GM18861 (cell line): ENCODE measurements around the gene AIFM2.
"Not testable (repeated sequence)": the region's sequence is repeated elsewhere in the genome, so short reads cannot be mapped to it uniquely, and the experiment has no call there.

Experiments used
- ATAC-seq: cut with Tn5 transposase; IDR thresholded peaks from one replicate; pipeline ENCODE4 v1.9.1; 2021; ENCODE audit not compliant: unreplicated experiment

The AIFM2 gene

GRCh38 chr10:70096016-70096704 is 36.5 kb downstream of the AIFM2 start:
- ATAC-seq: no peak

- no peak for ATAC-seq
These were observed 38.4 kb downstream of the AIFM2 start for GRCh38 chr10:70094250-70094649.

GRCh38 chr10:70093335-70093944 is 39.2 kb downstream of the AIFM2 start:
- no peak for ATAC-seq

- ATAC-seq: no peak
These were observed 40.3 kb downstream of the AIFM2 start for GRCh38 chr10:70092389-70092718.

GRCh38 chr10:70090951-70091350 is 41.7 kb downstream of the AIFM2 start:
- no peak for ATAC-seq

GRCh38 chr10:70090013-70090412 is 42.6 kb downstream of the AIFM2 start:
- ATAC-seq: no peak

- ATAC-seq: no peak
These were observed 44.3 kb downstream of the AIFM2 start for GRCh38 chr10:70088308-70088698.

- ATAC-seq: no peak
These were observed 44.9 kb downstream of the AIFM2 start for GRCh38 chr10:70087616-70088307.

GRCh38 chr10:70085975-70086613 is 46.5 kb downstream of the AIFM2 start:
- ATAC-seq: no peak

- ATAC-seq: no peak
These were observed 48.4 kb downstream of the AIFM2 start for GRCh38 chr10:70084189-70084588.

GRCh38 chr10:70080789-70081188 is 51.8 kb downstream of the AIFM2 start:
- not testable (repeated sequence) for ATAC-seq

- no peak for ATAC-seq
These were observed 53.7 kb downstream of the AIFM2 start for GRCh38 chr10:70078937-70079336.

GRCh38 chr10:70078329-70078728 is 54.3 kb downstream of the AIFM2 start:
- no peak for ATAC-seq

GRCh38 chr10:70074971-70075370 is 57.7 kb downstream of the AIFM2 start:
- no peak for ATAC-seq

- ATAC-seq: no peak
These were observed 58.5 kb downstream of the AIFM2 start for GRCh38 chr10:70074165-70074564.

- no peak for ATAC-seq
These were observed 61.8 kb downstream of the AIFM2 start for GRCh38 chr10:70070834-70071233.

GRCh38 chr10:70069346-70069745 is 63.3 kb downstream of the AIFM2 start:
- ATAC-seq: no peak

GRCh38 chr10:70068925-70069324 is 63.7 kb downstream of the AIFM2 start:
- no peak for ATAC-seq

GRCh38 chr10:70067586-70067985 is 65.0 kb downstream of the AIFM2 start:
- no peak for ATAC-seq

- ATAC-seq: no peak
These were observed 66.4 kb downstream of the AIFM2 start for GRCh38 chr10:70066190-70066589.

GRCh38 chr10:70064486-70064885 is 68.1 kb downstream of the AIFM2 start:
- no peak for ATAC-seq
